GM19193 (cell line): ENCODE data around the gene MRTFA.

ENCODE experiments used
- POLR2A ChIP-seq: IDR thresholded peaks from 4 replicates; pipeline ENCODE4 v1.6.1; 2011; ENCODE audit not compliant: insufficient read depth, insufficient read length; ENCODE audit errors: extremely low read depth

The MRTFA gene

GRCh38 chr22:40418366-40419201, 217.9 kb downstream of the MRTFA start:
- no peak for TF ChIP-seq POLR2A

GRCh38 chr22:40417881-40418280, 218.6 kb downstream of the MRTFA start:
- no peak for TF ChIP-seq POLR2A

- no peak for TF ChIP-seq POLR2A
These were observed 219.5 kb downstream of the MRTFA start for GRCh38 chr22:40417041-40417440.

- TF ChIP-seq POLR2A, result no peak
These were observed 219.9 kb downstream of the MRTFA start for GRCh38 chr22:40416636-40417035.

GRCh38 chr22:40416267-40416570, 220.3 kb downstream of the MRTFA start:
- TF ChIP-seq POLR2A, result no peak

- peak; percentile 8 for TF ChIP-seq POLR2A
These were observed 220.8 kb downstream of the MRTFA start for GRCh38 chr22:40415531-40416266.

- peak; percentile 39 for TF ChIP-seq POLR2A
These were observed 221.5 kb downstream of the MRTFA start for GRCh38 chr22:40414838-40415505.

GRCh38 chr22:40414311-40414710, 222.2 kb downstream of the MRTFA start:
- no peak for TF ChIP-seq POLR2A

- TF ChIP-seq POLR2A, result no peak
These were observed 222.6 kb downstream of the MRTFA start for GRCh38 chr22:40413873-40414272.

- TF ChIP-seq POLR2A, result no peak
These were observed 224.1 kb downstream of the MRTFA start for GRCh38 chr22:40412441-40412840.

- no peak for TF ChIP-seq POLR2A
These were observed 225.0 kb downstream of the MRTFA start for GRCh38 chr22:40411506-40411861.

GRCh38 chr22:40410731-40411505, 225.6 kb downstream of the MRTFA start:
- TF ChIP-seq POLR2A, result no peak

- TF ChIP-seq POLR2A, result no peak
These were observed 226.2 kb downstream of the MRTFA start for GRCh38 chr22:40410272-40410671.

- no peak for TF ChIP-seq POLR2A
These were observed 226.9 kb downstream of the MRTFA start for GRCh38 chr22:40409613-40410113.

GRCh38 chr22:40408718-40409612, 227.6 kb downstream of the MRTFA start:
- TF ChIP-seq POLR2A, result peak; percentile 18
